HEK293 (cell line): Measurements from ENCODE around the gene IL1RAPL1.

Experiments used
- REPIN1 ChIP-seq: fragments of 450-650 bp; formaldehyde crosslinking; IDR thresholded peaks from 2 replicates; pipeline ENCODE4 v1.5.1; 2017; ENCODE audit warnings: missing biosample characterization, missing genetic modification characterization, low read depth
- ZEB2 ChIP-seq: fragments of 450-650 bp; formaldehyde crosslinking; IDR thresholded peaks from 2 replicates; pipeline ENCODE4 v1.5.1; 2016; ENCODE audit warnings: missing biosample characterization, missing genetic modification characterization
- ZNF654 ChIP-seq: fragments of 450-650 bp; formaldehyde crosslinking; IDR thresholded peaks from 2 replicates; pipeline ENCODE4 v1.5.1; 2016; ENCODE audit warnings: low read depth, missing biosample characterization, missing genetic modification characterization
- TF ChIP-seq, protein P1 (sequence below): fragments of 450-650 bp; formaldehyde crosslinking; IDR thresholded peaks from 2 replicates; pipeline ENCODE4 v1.5.1; 2016; ENCODE audit warnings: missing biosample characterization, missing genetic modification characterization
- TF ChIP-seq, protein P2 (sequence below): sonication (generic); formaldehyde crosslinking; IDR thresholded peaks from 2 replicates; pipeline ENCODE4 v1.8.1; 2022; ENCODE audit warnings: mild to moderate bottlenecking, moderate library complexity, missing genetic modification reagents

DNA sequence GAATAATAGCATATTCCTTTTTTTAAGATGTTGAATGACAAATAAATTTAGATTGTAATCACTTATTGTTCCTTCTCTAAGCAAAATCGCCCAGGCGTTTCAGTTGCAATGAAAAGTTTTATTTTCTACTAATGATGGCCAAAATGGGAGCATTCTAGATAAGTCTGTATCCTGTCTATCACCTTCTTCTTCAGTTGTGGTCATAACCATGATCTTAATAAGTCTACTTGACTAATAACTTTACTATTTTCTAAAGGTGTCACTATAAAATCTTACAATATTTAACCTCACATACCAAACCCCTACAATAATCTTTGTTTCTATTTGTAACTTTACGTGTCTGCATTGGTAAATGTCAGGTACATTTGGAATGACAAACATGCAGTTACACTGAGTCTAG lies 904.4 kb downstream of the IL1RAPL1 start:
- TF ChIP-seq, protein P1, sequence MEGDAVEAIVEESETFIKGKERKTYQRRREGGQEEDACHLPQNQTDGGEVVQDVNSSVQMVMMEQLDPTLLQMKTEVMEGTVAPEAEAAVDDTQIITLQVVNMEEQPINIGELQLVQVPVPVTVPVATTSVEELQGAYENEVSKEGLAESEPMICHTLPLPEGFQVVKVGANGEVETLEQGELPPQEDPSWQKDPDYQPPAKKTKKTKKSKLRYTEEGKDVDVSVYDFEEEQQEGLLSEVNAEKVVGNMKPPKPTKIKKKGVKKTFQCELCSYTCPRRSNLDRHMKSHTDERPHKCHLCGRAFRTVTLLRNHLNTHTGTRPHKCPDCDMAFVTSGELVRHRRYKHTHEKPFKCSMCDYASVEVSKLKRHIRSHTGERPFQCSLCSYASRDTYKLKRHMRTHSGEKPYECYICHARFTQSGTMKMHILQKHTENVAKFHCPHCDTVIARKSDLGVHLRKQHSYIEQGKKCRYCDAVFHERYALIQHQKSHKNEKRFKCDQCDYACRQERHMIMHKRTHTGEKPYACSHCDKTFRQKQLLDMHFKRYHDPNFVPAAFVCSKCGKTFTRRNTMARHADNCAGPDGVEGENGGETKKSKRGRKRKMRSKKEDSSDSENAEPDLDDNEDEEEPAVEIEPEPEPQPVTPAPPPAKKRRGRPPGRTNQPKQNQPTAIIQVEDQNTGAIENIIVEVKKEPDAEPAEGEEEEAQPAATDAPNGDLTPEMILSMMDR (tag by site-specific recombination): no peak
- TF ChIP-seq REPIN1 (tag by site-specific recombination) (no peak), ZEB2 (no peak), ZNF654 (tag by site-specific recombination) (no peak)
- TF ChIP-seq, protein P2, sequence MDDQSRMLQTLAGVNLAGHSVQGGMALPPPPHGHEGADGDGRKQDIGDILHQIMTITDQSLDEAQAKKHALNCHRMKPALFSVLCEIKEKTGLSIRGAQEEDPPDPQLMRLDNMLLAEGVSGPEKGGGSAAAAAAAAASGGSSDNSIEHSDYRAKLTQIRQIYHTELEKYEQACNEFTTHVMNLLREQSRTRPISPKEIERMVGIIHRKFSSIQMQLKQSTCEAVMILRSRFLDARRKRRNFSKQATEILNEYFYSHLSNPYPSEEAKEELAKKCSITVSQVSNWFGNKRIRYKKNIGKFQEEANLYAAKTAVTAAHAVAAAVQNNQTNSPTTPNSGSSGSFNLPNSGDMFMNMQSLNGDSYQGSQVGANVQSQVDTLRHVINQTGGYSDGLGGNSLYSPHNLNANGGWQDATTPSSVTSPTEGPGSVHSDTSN (CRISPR knock-in tag): no peak
